MM.1S (cell line): ENCODE results near the gene CHID1.

ENCODE experiments used
- EZH2 ChIP-seq: fragments of 300-600 bp; sonication (generic); optimal IDR thresholded peaks from 2 replicates; pipeline ENCODE3; 2017; ENCODE audit warnings: low read depth, mild to moderate bottlenecking, antibody characterized with exemption, low read length, mixed read lengths
- EZH2phosphoT487 ChIP-seq: fragments of 300-600 bp; sonication (generic); IDR thresholded peaks from 2 replicates; pipeline ENCODE4 v1.6.1; 2018; ENCODE audit warnings: antibody characterized with exemption, low read length
- TF ChIP-seq, protein P1 (sequence below): fragments of 300-600 bp; sonication (generic); IDR thresholded peaks from 2 replicates; pipeline ENCODE4 v1.5.1; 2016; ENCODE audit warnings: antibody characterized with exemption, low read length, mixed read lengths

- TF ChIP-seq, protein P1, sequence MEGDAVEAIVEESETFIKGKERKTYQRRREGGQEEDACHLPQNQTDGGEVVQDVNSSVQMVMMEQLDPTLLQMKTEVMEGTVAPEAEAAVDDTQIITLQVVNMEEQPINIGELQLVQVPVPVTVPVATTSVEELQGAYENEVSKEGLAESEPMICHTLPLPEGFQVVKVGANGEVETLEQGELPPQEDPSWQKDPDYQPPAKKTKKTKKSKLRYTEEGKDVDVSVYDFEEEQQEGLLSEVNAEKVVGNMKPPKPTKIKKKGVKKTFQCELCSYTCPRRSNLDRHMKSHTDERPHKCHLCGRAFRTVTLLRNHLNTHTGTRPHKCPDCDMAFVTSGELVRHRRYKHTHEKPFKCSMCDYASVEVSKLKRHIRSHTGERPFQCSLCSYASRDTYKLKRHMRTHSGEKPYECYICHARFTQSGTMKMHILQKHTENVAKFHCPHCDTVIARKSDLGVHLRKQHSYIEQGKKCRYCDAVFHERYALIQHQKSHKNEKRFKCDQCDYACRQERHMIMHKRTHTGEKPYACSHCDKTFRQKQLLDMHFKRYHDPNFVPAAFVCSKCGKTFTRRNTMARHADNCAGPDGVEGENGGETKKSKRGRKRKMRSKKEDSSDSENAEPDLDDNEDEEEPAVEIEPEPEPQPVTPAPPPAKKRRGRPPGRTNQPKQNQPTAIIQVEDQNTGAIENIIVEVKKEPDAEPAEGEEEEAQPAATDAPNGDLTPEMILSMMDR: no peak
- TF ChIP-seq EZH2 (no peak), EZH2phosphoT487 (no peak)
These were observed 76.7 kb downstream of the CHID1 start for GRCh38 chr11:833849-834311.
